ENCODE data around the gene ACO2.

ACO2 gene

GRCh38 chr22:41578114-41578513 lies 109.2 kb downstream of the ACO2 start:
- no peaks in the 10 kb centered on the region for H3K9me3 Mint-ChIP-seq
- H3K4me3 Mint-ChIP-seq = no peak overlapping the region
- peaks cover 11% of the 10 kb centered on the region for H3K4me1 Mint-ChIP-seq

More at GRCh38 chr22:41578114-41578513, 109.2 kb downstream of the ACO2 start:
- no peaks in the 10 kb centered on the region for H3K27me3 Mint-ChIP-seq
- no peak for DNase-seq
- H3K36me3 Mint-ChIP-seq = peaks cover 23% of the 10 kb centered on the region
- H3K27ac Mint-ChIP-seq = no peak overlapping the region
- CTCF ChIA-PET = interaction anchor here (1.7 kb wide), 1 partner anchor 19 kb away, joined by 7 read pairs; no protein-coding TSS in a partner anchor
